ENCODE results near the gene EMP2. TPM values are rescaled to one million over a fixed set of nuclear protein-coding genes. Genes with fewer than 3 reads are reported as not detected.
A peak's percentile ranks its signal among the peaks of the same experiment; 100 is the strongest.

EMP2 gene
- total RNA-seq, 1 experiment from 2014 or later: not detected

- no peak overlapping the region for H2AFZ ChIP-seq (ENCODE audit: low read length)
- no peak overlapping the region for H3K4me2 ChIP-seq (ENCODE audit: low read depth, low read length, poor library complexity, severe bottlenecking)
- no peaks in the 10 kb centered on the region for H3K36me3 ChIP-seq (ENCODE audit: insufficient read depth, low read length)
- no peak overlapping the region for H3K9ac ChIP-seq (ENCODE audit: low read length)
- no peaks in the 10 kb centered on the region for H3K9me3 ChIP-seq (ENCODE audit: low read length)
- peaks cover 9% of the 10 kb centered on the region for H3K4me1 ChIP-seq (ENCODE audit: low read length)
- DNase-seq: no peak
- H3K9me2 ChIP-seq (replicated peaks; ENCODE audit: insufficient read depth, low read length): no peaks in the 10 kb centered on the region
- no peaks in the 10 kb centered on the region for H3K27me3 ChIP-seq (ENCODE audit: low read length)
- no peaks in the 10 kb centered on the region for H3K79me2 ChIP-seq (ENCODE audit: low read length)
- H3K4me3 ChIP-seq (ENCODE audit: low read length): no peak overlapping the region
- H4K20me1 ChIP-seq (ENCODE audit: insufficient read depth, low read depth, low read length): no peaks in the 10 kb centered on the region
- no peak overlapping the region for H3K27ac ChIP-seq (ENCODE audit: low read length)
These were observed 21.3 kb upstream of the EMP2 start for GRCh38 chr16:10601444-10602408.

- no peaks in the 10 kb centered on the region for H3K9me3 ChIP-seq (ENCODE audit: low read length)
- H3K4me3 ChIP-seq (ENCODE audit: low read length): no peak overlapping the region
- H3K4me1 ChIP-seq (ENCODE audit: low read length): peaks cover 9% of the 10 kb centered on the region
- H3K27ac ChIP-seq (ENCODE audit: low read length): no peak overlapping the region
- H3K36me3 ChIP-seq (ENCODE audit: insufficient read depth, low read length): no peaks in the 10 kb centered on the region
- H3K9ac ChIP-seq (ENCODE audit: low read length): no peak overlapping the region
- H3K79me2 ChIP-seq (ENCODE audit: low read length): no peaks in the 10 kb centered on the region
- no peaks in the 10 kb centered on the region for H3K27me3 ChIP-seq (ENCODE audit: low read length)
- H3K9me2 ChIP-seq (replicated peaks; ENCODE audit: insufficient read depth, low read length): no peaks in the 10 kb centered on the region
- no peak for DNase-seq
- H4K20me1 ChIP-seq (ENCODE audit: insufficient read depth, low read depth, low read length): no peaks in the 10 kb centered on the region
- no peak overlapping the region for H3K4me2 ChIP-seq (ENCODE audit: low read depth, low read length, poor library complexity, severe bottlenecking)
- H2AFZ ChIP-seq (ENCODE audit: low read length): no peak overlapping the region
These were observed 20.5 kb upstream of the EMP2 start for GRCh38 chr16:10600782-10601443.

GRCh38 chr16:10599626-10600025 is 19.2 kb upstream of the EMP2 start:
- H3K9me2 ChIP-seq (replicated peaks; ENCODE audit: insufficient read depth, low read length): no peaks in the 10 kb centered on the region
- no peaks in the 10 kb centered on the region for H4K20me1 ChIP-seq (ENCODE audit: insufficient read depth, low read depth, low read length)
- no peaks in the 10 kb centered on the region for H3K9me3 ChIP-seq (ENCODE audit: low read length)
- peaks cover 9% of the 10 kb centered on the region for H3K4me1 ChIP-seq (ENCODE audit: low read length)
- no peak overlapping the region for H3K9ac ChIP-seq (ENCODE audit: low read length)
- H2AFZ ChIP-seq (ENCODE audit: low read length): no peak overlapping the region
- no peak overlapping the region for H3K27ac ChIP-seq (ENCODE audit: low read length)
- no peak overlapping the region for H3K4me3 ChIP-seq (ENCODE audit: low read length)
- no peak overlapping the region for H3K4me2 ChIP-seq (ENCODE audit: low read depth, low read length, poor library complexity, severe bottlenecking)
- peak; percentile 62 for DNase-seq
- H3K79me2 ChIP-seq (ENCODE audit: low read length): no peaks in the 10 kb centered on the region
- H3K27me3 ChIP-seq (ENCODE audit: low read length): no peaks in the 10 kb centered on the region
- H3K36me3 ChIP-seq (ENCODE audit: insufficient read depth, low read length): no peaks in the 10 kb centered on the region

GRCh38 chr16:10598157-10598556 is 17.8 kb upstream of the EMP2 start:
- Histone ChIP-seq H3K9ac (ENCODE audit: low read length) (no peak overlapping the region), H2AFZ (ENCODE audit: low read length) (no peak overlapping the region), H3K9me2 (replicated peaks; ENCODE audit: insufficient read depth, low read length) (no peaks in the 10 kb centered on the region), H3K9me3 (ENCODE audit: low read length) (no peaks in the 10 kb centered on the region), H3K4me1 (ENCODE audit: low read length) (peaks cover 9% of the 10 kb centered on the region), H3K27ac (ENCODE audit: low read length) (no peak overlapping the region), H3K4me2 (ENCODE audit: low read depth, low read length, poor library complexity, severe bottlenecking) (no peak overlapping the region), H3K36me3 (ENCODE audit: insufficient read depth, low read length) (no peaks in the 10 kb centered on the region), H3K27me3 (ENCODE audit: low read length) (no peaks in the 10 kb centered on the region), H3K79me2 (ENCODE audit: low read length) (no peaks in the 10 kb centered on the region), H3K4me3 (ENCODE audit: low read length) (no peak overlapping the region), H4K20me1 (ENCODE audit: insufficient read depth, low read depth, low read length) (no peaks in the 10 kb centered on the region)
- no peak for DNase-seq

- Histone ChIP-seq H2AFZ (ENCODE audit: low read length) (no peak overlapping the region), H4K20me1 (ENCODE audit: insufficient read depth, low read depth, low read length) (no peaks in the 10 kb centered on the region), H3K4me3 (ENCODE audit: low read length) (no peak overlapping the region), H3K27me3 (ENCODE audit: low read length) (no peaks in the 10 kb centered on the region), H3K27ac (ENCODE audit: low read length) (no peak overlapping the region), H3K9ac (ENCODE audit: low read length) (no peak overlapping the region), H3K79me2 (ENCODE audit: low read length) (no peaks in the 10 kb centered on the region), H3K4me1 (ENCODE audit: low read length) (peaks cover 9% of the 10 kb centered on the region), H3K36me3 (ENCODE audit: insufficient read depth, low read length) (no peaks in the 10 kb centered on the region), H3K4me2 (ENCODE audit: low read depth, low read length, poor library complexity, severe bottlenecking) (no peak overlapping the region), H3K9me3 (ENCODE audit: low read length) (no peaks in the 10 kb centered on the region), H3K9me2 (replicated peaks; ENCODE audit: insufficient read depth, low read length) (no peaks in the 10 kb centered on the region)
- DNase-seq: no peak
These were observed 16.8 kb upstream of the EMP2 start for GRCh38 chr16:10597187-10597601.

GRCh38 chr16:10594312-10594950 is 14.0 kb upstream of the EMP2 start:
- Histone ChIP-seq H3K36me3 (ENCODE audit: insufficient read depth, low read length) (no peaks in the 10 kb centered on the region), H3K79me2 (ENCODE audit: low read length) (no peaks in the 10 kb centered on the region), H3K4me2 (ENCODE audit: low read depth, low read length, poor library complexity, severe bottlenecking) (no peak overlapping the region), H3K9me3 (ENCODE audit: low read length) (no peaks in the 10 kb centered on the region), H2AFZ (ENCODE audit: low read length) (no peak overlapping the region), H3K27me3 (ENCODE audit: low read length) (no peaks in the 10 kb centered on the region), H4K20me1 (ENCODE audit: insufficient read depth, low read depth, low read length) (no peaks in the 10 kb centered on the region), H3K9ac (ENCODE audit: low read length) (no peak overlapping the region), H3K4me3 (ENCODE audit: low read length) (no peak overlapping the region), H3K9me2 (replicated peaks; ENCODE audit: insufficient read depth, low read length) (no peaks in the 10 kb centered on the region), H3K4me1 (ENCODE audit: low read length) (peaks cover 4% of the 10 kb centered on the region), H3K27ac (ENCODE audit: low read length) (no peak overlapping the region)
- no peak for DNase-seq

GRCh38 chr16:10592611-10593010 is 12.2 kb upstream of the EMP2 start:
- Histone ChIP-seq H3K36me3 (ENCODE audit: insufficient read depth, low read length) (no peaks in the 10 kb centered on the region), H3K9ac (ENCODE audit: low read length) (no peak overlapping the region), H4K20me1 (ENCODE audit: insufficient read depth, low read depth, low read length) (no peaks in the 10 kb centered on the region), H3K9me3 (ENCODE audit: low read length) (no peaks in the 10 kb centered on the region), H3K79me2 (ENCODE audit: low read length) (no peaks in the 10 kb centered on the region), H3K9me2 (replicated peaks; ENCODE audit: insufficient read depth, low read length) (no peaks in the 10 kb centered on the region), H3K27ac (ENCODE audit: low read length) (no peak overlapping the region), H3K27me3 (ENCODE audit: low read length) (no peaks in the 10 kb centered on the region), H3K4me1 (ENCODE audit: low read length) (no peaks in the 10 kb centered on the region), H2AFZ (ENCODE audit: low read length) (no peak overlapping the region), H3K4me2 (ENCODE audit: low read depth, low read length, poor library complexity, severe bottlenecking) (no peak overlapping the region), H3K4me3 (ENCODE audit: low read length) (no peak overlapping the region)
- DNase-seq: no peak

GRCh38 chr16:10590342-10590741 is 9.9 kb upstream of the EMP2 start:
- H3K36me3 ChIP-seq (ENCODE audit: insufficient read depth, low read length): no peaks in the 10 kb centered on the region
- H3K27ac ChIP-seq (ENCODE audit: low read length): no peak overlapping the region
- H3K79me2 ChIP-seq (ENCODE audit: low read length): no peaks in the 10 kb centered on the region
- no peak overlapping the region for H3K4me3 ChIP-seq (ENCODE audit: low read length)
- no peaks in the 10 kb centered on the region for H3K27me3 ChIP-seq (ENCODE audit: low read length)
- no peak overlapping the region for H3K9ac ChIP-seq (ENCODE audit: low read length)
- DNase-seq: no peak
- H4K20me1 ChIP-seq (ENCODE audit: insufficient read depth, low read depth, low read length): no peaks in the 10 kb centered on the region
- no peaks in the 10 kb centered on the region for H3K9me3 ChIP-seq (ENCODE audit: low read length)
- no peaks in the 10 kb centered on the region for H3K4me1 ChIP-seq (ENCODE audit: low read length)
- H3K4me2 ChIP-seq (ENCODE audit: low read depth, low read length, poor library complexity, severe bottlenecking): no peak overlapping the region
- no peaks in the 10 kb centered on the region for H3K9me2 ChIP-seq (replicated peaks; ENCODE audit: insufficient read depth, low read length)
- H2AFZ ChIP-seq (ENCODE audit: low read length): no peak overlapping the region
